HG02970 (cell line): ENCODE results near the gene ZNF423.
"Not testable (repeated sequence)": the region's sequence is repeated elsewhere in the genome, so short reads cannot be mapped to it uniquely, and the experiment has no call there.

Experiments used
- ATAC-seq: cut with Tn5 transposase; IDR thresholded peaks from one replicate; pipeline ENCODE4 v1.9.1; 2021; ENCODE audit warnings: mild to moderate bottlenecking, moderate library complexity, moderate number of reproducible peaks; ENCODE audit not compliant: unreplicated experiment, low FRiP score

Gene ZNF423

GRCh38 chr16:49576173-49576494, 279.8 kb downstream of the ZNF423 start:
- no peak for ATAC-seq

GRCh38 chr16:49575346-49576172, 280.4 kb downstream of the ZNF423 start:
- peak; percentile 92 for ATAC-seq

GRCh38 chr16:49574826-49575225, 281.1 kb downstream of the ZNF423 start:
- no peak for ATAC-seq

GRCh38 chr16:49567950-49568349, 288.0 kb downstream of the ZNF423 start:
- no peak for ATAC-seq

- no peak for ATAC-seq
These were observed 289.5 kb downstream of the ZNF423 start for GRCh38 chr16:49566432-49566831.

- no peak for ATAC-seq
These were observed 291.2 kb downstream of the ZNF423 start for GRCh38 chr16:49564496-49565229.

GRCh38 chr16:49563666-49564065, 292.2 kb downstream of the ZNF423 start:
- no peak for ATAC-seq

- ATAC-seq, result not testable (repeated sequence)
These were observed 293.0 kb downstream of the ZNF423 start for GRCh38 chr16:49562894-49563293.

GRCh38 chr16:49562228-49562627, 293.7 kb downstream of the ZNF423 start:
- ATAC-seq, result no peak

GRCh38 chr16:49560004-49560830, 295.7 kb downstream of the ZNF423 start:
- no peak for ATAC-seq

GRCh38 chr16:49559242-49559641, 296.7 kb downstream of the ZNF423 start:
- ATAC-seq, result no peak

- no peak for ATAC-seq
These were observed 297.5 kb downstream of the ZNF423 start for GRCh38 chr16:49558451-49558850.

GRCh38 chr16:49556606-49557446, 299.1 kb downstream of the ZNF423 start:
- ATAC-seq, result no peak

GRCh38 chr16:49556249-49556605, 299.7 kb downstream of the ZNF423 start:
- ATAC-seq, result no peak

GRCh38 chr16:49554681-49555080, 301.2 kb downstream of the ZNF423 start:
- no peak for ATAC-seq

- no peak for ATAC-seq
These were observed 303.5 kb downstream of the ZNF423 start for GRCh38 chr16:49552313-49552928.

- ATAC-seq, result no peak
These were observed 305.2 kb downstream of the ZNF423 start for GRCh38 chr16:49550666-49551065.

- no peak for ATAC-seq
These were observed 305.8 kb downstream of the ZNF423 start for GRCh38 chr16:49550140-49550539.

- ATAC-seq, result no peak
These were observed 307.5 kb downstream of the ZNF423 start for GRCh38 chr16:49548325-49548970.
